Measurements from ENCODE around the gene TBCD.
A peak's percentile ranks its signal among the peaks of the same experiment; 100 is the strongest.

Gene TBCD

DNA sequence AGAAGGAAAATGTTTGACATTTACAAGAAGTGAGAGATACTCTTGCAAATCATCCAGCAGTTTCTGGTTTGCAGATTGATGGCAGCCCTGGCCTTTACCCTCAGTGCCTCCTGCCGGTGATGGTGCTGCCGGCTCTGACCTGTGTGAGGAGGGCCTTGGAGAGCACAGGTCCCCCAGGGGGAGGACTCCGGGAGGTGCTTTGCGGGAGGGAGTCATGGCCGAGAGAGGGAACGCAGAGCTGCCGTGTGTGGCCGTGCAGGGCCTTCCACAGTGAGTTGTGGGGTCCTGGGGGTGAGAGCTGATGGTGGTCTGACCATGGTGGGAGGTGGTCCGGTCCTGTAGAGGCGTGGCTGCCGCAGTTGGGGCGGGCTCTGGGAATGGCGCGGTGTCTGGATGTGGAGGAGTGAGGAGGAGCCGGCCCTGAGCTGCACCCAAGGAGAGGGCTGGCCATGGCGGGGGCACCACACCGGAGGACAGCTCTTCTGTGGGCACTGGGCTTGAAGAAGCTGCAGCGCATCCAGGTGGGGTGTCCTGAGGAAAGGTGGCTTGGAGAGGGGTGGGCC, 116.0 kb downstream of the TBCD start:
- Mint-ChIP-seq H3K4me3 (no peak overlapping the region), H3K4me1 (peaks cover 37% of the 10 kb centered on the region), H3K9me3 (no peaks in the 10 kb centered on the region), H3K36me3 (ENCODE audit: insufficient read depth) (peaks cover 18% of the 10 kb centered on the region), H3K27ac (ENCODE audit: low read depth) (peak overlapping the region; percentile 67), H3K27me3 (no peaks in the 10 kb centered on the region)
- DNase-seq (ENCODE audit: low spot score in 2 of 2), result no peak
- ATAC-seq (replicated peaks; ENCODE audit: extremely low read depth, poor library complexity, severe bottlenecking), result no peak

DNA sequence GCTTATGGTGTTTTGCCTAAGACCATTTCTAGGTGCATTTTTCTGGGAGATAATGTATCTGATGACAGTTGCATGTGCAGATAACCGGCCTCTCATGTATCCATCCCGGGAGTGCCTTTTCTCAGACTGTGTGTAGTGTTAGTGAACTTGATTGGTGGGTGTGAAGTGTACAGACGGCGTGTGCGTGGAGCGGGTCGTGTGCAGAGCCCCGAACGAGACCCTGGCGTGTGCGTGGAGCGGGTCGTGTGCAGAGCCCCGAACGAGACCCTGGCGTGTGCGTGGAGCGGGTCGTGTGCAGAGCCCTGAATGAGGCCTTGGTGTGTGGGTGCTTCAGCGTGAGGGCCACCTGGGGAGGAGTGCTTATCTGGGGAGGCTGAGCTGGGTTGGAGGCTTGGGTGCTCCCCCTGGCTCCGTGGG, 116.9 kb downstream of the TBCD start:
- ATAC-seq (replicated peaks; ENCODE audit: extremely low read depth, poor library complexity, severe bottlenecking) (no peak), DNase-seq (ENCODE audit: low spot score in 2 of 2) (no peak)
- H3K9me3 Mint-ChIP-seq, result no peaks in the 10 kb centered on the region
- no peak overlapping the region for H3K4me3 Mint-ChIP-seq
- peaks cover 22% of the 10 kb centered on the region for H3K36me3 Mint-ChIP-seq (ENCODE audit: insufficient read depth)
- H3K27ac Mint-ChIP-seq (ENCODE audit: low read depth), result no peak overlapping the region
- H3K27me3 Mint-ChIP-seq, result no peaks in the 10 kb centered on the region
- peaks cover 28% of the 10 kb centered on the region for H3K4me1 Mint-ChIP-seq

DNA sequence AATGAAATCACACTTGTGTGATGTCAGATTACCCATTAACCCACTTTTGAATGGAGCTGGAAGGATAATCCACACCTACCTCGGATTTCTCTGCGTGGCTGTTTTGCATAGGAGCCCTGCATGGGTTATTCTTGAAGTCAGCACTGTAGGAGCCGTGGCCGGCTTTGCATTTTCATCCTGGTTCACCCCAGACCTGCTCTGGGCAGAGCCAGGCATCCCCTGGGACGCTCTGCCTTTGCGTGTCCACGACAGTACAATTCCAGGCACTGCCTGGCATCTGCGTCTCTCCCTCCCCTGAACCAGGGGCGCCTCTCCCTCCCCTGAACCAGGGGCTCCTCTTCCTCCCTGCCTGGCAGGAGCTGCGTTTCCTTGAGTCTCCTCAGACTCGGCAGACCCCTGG, 117.7 kb downstream of the TBCD start:
- Mint-ChIP-seq H3K36me3 (ENCODE audit: insufficient read depth) (peaks cover 15% of the 10 kb centered on the region), H3K9me3 (no peaks in the 10 kb centered on the region), H3K27me3 (no peaks in the 10 kb centered on the region), H3K4me3 (no peak overlapping the region), H3K4me1 (peaks cover 20% of the 10 kb centered on the region), H3K27ac (ENCODE audit: low read depth) (no peak overlapping the region)
- DNase-seq (ENCODE audit: low spot score in 2 of 2), result no peak
- no peak for ATAC-seq (replicated peaks; ENCODE audit: extremely low read depth, poor library complexity, severe bottlenecking)

DNA sequence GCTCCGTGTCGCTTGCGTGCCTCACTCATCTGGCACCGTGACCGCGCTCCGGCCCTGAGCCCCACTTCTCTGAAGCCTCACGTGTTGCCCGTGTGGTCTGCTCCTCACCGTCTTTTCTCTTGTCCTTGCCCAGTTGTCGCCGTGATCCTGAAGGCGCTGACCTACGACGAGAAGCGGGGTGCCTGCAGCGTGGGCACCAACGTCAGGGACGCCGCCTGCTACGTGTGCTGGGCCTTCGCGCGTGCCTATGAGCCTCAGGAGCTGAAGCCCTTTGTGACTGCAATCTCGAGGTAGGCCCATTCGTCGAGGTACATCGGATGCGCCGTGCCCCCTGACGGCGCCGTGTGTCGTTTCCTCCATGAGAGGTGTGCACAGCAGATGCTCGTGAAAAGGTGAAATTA, 118.2 kb downstream of the TBCD start:
- DNase-seq (ENCODE audit: low spot score in 2 of 2) (no peak), ATAC-seq (replicated peaks; ENCODE audit: extremely low read depth, poor library complexity, severe bottlenecking) (no peak)
- Mint-ChIP-seq H3K27me3 (no peaks in the 10 kb centered on the region), H3K36me3 (ENCODE audit: insufficient read depth) (peaks cover 17% of the 10 kb centered on the region), H3K9me3 (no peaks in the 10 kb centered on the region), H3K27ac (ENCODE audit: low read depth) (no peak overlapping the region), H3K4me3 (no peak overlapping the region), H3K4me1 (peaks cover 15% of the 10 kb centered on the region)

DNA sequence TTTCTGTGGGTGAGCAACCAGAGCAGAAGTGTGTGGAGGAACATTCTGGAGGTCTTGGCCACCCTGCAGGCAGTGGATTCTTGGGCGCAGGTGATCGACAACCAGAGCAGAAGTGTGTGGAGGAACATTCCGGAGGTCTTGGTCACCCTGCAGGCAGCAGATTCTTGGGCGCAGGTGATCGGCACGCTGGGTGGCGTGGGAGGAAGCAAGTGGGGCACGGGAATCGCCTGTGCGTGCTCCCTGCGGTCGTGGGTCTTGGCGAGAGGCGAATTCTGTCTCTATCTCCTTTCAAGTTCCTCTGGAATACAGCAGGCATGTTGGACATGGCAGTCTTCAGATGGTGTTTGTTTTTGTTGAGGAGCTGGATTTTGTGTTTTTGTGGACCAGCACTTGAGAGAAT, 118.7 kb downstream of the TBCD start:
- Mint-ChIP-seq H3K27me3 (no peaks in the 10 kb centered on the region), H3K4me1 (peaks cover 12% of the 10 kb centered on the region), H3K4me3 (no peak overlapping the region), H3K9me3 (no peaks in the 10 kb centered on the region), H3K36me3 (ENCODE audit: insufficient read depth) (peaks cover 17% of the 10 kb centered on the region), H3K27ac (ENCODE audit: low read depth) (no peak overlapping the region)
- ATAC-seq (replicated peaks; ENCODE audit: extremely low read depth, poor library complexity, severe bottlenecking) (no peak), DNase-seq (ENCODE audit: low spot score in 2 of 2) (no peak)

DNA sequence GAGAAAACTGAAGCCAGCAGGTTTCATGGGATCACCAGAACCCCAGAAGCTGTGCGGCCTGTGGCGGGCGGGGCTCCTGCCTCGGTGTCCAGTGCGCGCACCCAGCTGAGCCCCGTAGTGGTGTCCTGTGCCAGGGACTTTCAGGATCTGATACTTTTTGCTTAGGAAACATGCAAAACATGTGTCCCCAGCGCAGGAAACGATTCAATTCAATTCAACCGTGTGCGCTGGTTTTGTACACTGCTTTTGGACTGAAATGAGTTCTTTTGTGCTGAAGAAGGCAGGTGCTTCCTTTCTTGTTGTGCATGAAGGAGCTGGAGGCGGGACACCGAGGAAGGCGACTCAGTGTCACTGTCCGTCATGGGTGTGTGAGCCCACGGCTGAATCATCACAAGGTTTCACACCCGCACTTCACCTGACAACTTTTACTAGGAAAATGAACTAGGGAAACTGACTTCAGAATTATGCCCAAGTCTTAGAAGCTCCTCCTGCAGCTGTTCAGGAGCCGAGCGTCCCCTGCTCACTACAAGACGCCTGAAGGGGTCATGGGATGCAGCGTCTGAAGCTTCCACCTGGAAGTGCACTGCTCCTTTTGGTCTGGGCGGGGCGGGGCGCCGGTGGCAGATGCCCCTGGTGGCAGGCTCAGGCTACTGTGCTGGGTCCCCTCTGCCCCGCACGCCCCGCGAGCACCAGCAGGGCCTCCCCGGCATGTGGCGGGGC, 119.4 kb downstream of the TBCD start:
- DNase-seq (ENCODE audit: low spot score in 2 of 2) (no peak), ATAC-seq (replicated peaks; ENCODE audit: extremely low read depth, poor library complexity, severe bottlenecking) (peak; percentile 36)
- Mint-ChIP-seq H3K4me1 (peaks cover 12% of the 10 kb centered on the region), H3K4me3 (no peak overlapping the region), H3K27me3 (no peaks in the 10 kb centered on the region), H3K36me3 (ENCODE audit: insufficient read depth) (peaks cover 17% of the 10 kb centered on the region), H3K9me3 (no peaks in the 10 kb centered on the region), H3K27ac (ENCODE audit: low read depth) (no peak overlapping the region)

DNA sequence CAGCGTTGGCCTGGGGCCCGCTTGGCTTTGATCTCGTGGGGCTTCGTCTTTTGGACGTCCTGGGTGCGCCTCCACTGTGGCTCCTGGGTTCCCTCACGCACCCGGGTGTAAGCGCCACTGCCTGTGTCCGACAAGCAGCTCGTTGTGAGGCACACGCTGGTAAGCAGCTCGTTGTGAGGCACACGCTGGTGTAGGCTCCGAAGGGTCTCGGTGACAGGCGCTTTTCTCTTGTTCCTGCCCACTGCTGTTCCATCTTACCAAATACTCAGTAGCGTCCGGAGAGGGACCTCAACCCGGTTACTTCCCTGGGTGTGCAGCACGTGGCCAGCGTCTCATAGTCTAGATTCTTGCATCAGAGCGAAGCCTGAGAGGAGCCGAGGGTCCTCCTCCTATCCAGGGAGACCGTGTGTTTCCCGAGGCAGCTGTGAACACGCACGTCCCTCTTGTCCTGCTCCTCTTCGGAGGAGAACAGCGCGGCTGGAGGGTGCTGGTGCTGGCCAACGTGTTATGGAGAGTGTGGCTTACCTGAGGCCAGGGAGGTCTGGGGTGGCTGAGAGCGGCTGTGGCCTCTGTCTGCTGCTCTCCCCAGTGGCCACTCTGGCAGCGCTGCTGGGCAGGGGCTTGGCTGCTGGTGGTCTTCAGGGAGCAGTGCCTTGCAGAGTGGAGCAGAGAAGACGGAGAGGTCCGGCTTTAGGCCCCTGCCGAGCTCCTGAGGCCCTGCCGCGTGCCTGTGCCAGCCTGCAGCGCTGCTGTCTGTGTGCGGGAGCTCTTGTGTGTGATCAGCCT, 120.1 kb downstream of the TBCD start:
- ATAC-seq (replicated peaks; ENCODE audit: extremely low read depth, poor library complexity, severe bottlenecking) (no peak), DNase-seq (ENCODE audit: low spot score in 2 of 2) (no peak)
- Mint-ChIP-seq H3K4me3 (no peak overlapping the region), H3K27me3 (no peaks in the 10 kb centered on the region), H3K36me3 (ENCODE audit: insufficient read depth) (peaks cover 17% of the 10 kb centered on the region), H3K27ac (ENCODE audit: low read depth) (no peak overlapping the region), H3K4me1 (peaks cover 12% of the 10 kb centered on the region), H3K9me3 (no peaks in the 10 kb centered on the region)

DNA sequence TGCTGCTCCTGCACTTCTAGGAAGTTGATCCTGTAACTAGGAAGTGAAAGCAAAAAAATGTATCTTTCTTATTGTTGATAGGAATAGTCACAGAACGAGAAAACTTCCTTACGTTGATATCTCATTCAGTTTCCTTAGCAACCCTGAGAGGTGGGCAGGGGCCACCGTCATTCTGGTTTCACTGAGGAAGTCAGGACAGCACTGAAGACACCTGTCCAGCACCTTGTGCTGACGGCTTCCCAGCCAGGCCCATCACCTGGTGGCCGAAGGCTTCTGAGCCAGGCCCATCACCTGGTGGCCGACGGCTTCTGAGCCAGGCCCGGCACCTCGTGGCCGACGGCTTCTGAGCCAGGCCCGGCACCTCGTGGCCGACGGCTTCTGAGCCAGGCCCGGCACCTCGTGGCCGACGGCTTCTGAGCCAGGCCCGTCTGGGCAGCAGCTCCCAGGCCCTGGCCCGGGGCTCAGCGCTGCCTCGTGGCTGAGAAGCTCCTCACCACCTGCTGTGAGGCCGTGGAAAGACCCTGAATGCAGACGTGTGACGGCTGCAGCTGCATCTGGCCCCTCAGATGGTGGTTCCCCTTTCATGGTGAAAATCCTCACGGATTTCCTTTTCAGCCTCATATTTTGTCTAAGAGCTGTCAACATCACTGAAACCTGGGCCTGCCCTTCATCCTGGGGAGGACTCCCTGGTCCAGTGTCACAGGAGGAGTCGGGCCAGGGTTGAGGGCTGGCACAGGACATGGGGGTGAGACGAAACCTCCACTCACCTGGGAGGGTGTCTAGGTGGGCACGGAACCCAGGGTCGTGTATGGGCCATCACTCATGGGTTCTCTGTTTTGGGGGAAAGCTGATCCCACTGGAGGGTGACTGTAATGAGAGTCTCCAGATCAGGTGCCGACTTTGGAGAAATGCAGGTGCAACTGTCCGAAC, 121.0 kb downstream of the TBCD start:
- Mint-ChIP-seq H3K4me3 (no peak overlapping the region), H3K36me3 (ENCODE audit: insufficient read depth) (peaks cover 17% of the 10 kb centered on the region), H3K27me3 (no peaks in the 10 kb centered on the region), H3K27ac (ENCODE audit: low read depth) (no peak overlapping the region), H3K9me3 (no peaks in the 10 kb centered on the region), H3K4me1 (peaks cover 8% of the 10 kb centered on the region)
- ATAC-seq (replicated peaks; ENCODE audit: extremely low read depth, poor library complexity, severe bottlenecking), result no peak
- no peak for DNase-seq (ENCODE audit: low spot score in 2 of 2)

DNA sequence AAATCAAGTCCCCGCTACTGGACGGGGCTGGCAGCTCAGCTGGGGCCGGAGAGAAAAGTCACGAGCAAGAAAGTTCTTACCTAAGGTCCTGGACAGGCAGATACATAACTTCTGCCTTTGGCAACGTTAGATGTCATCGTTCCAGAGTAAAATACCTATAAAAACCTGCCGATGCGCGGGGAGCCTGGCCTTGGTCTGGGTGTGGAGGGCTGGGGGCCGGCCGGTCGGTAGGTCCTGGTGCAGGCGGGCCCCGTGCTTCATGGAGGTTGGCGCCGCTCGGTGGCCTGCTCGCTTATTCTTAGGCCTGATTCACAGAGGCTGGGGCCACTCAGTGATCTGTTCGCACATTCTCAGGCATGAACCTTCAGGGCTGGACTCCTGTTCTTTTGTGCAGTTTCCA, 121.7 kb downstream of the TBCD start:
- DNase-seq (ENCODE audit: low spot score in 2 of 2) (no peak), ATAC-seq (replicated peaks; ENCODE audit: extremely low read depth, poor library complexity, severe bottlenecking) (no peak)
- no peak overlapping the region for H3K27ac Mint-ChIP-seq (ENCODE audit: low read depth)
- no peaks in the 10 kb centered on the region for H3K9me3 Mint-ChIP-seq
- peaks cover 8% of the 10 kb centered on the region for H3K4me1 Mint-ChIP-seq
- H3K4me3 Mint-ChIP-seq, result no peak overlapping the region
- H3K36me3 Mint-ChIP-seq (ENCODE audit: insufficient read depth), result peaks cover 17% of the 10 kb centered on the region
- H3K27me3 Mint-ChIP-seq, result no peaks in the 10 kb centered on the region

DNA sequence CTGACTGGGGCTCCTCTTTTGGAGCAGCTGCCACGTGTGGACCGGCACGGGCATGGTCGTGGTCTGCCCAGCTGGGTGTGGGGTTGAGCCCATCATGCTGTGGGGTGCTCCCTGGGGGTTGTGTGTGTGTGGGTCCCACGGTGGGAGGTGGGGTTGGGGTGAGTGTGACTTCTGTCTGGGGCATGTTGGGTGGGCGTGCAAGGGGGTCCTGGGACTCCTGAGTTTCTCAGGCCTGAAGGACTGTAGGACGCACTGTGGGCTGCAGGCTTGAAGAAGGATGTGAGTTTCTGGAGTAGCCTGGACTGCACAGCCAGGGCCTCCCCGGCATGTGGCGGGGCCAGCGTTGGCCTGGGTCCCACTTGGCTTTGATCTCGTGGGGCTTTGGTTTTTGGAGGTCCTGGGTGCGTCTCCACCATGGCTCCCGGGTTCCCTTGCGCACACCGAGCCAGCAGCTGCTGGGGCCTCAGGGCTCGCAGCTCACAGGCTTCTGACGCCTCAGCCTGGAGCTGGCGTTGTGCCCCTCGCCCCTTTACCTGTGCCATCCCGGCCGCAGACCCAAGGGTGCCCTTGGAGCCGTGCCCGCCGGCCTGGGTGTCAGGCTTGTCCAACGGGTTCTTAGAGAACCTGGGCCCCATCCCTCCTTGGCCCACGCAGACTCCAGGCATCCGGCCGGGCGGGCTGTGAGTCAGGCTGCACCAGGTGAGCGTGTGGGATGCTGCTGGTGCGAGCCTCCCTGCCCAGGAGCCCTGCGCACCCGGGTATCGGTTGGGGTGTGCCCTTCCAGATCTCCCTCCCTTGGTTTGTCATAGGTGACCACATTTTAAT, 122.4 kb downstream of the TBCD start:
- ATAC-seq (replicated peaks; ENCODE audit: extremely low read depth, poor library complexity, severe bottlenecking), result no peak
- no peaks in the 10 kb centered on the region for H3K27me3 Mint-ChIP-seq
- peaks cover 19% of the 10 kb centered on the region for H3K36me3 Mint-ChIP-seq (ENCODE audit: insufficient read depth)
- no peak overlapping the region for H3K4me3 Mint-ChIP-seq
- no peak for DNase-seq (ENCODE audit: low spot score in 2 of 2)
- H3K4me1 Mint-ChIP-seq, result peaks cover 11% of the 10 kb centered on the region
- H3K9me3 Mint-ChIP-seq, result no peaks in the 10 kb centered on the region
- H3K27ac Mint-ChIP-seq (ENCODE audit: low read depth), result no peak overlapping the region

DNA sequence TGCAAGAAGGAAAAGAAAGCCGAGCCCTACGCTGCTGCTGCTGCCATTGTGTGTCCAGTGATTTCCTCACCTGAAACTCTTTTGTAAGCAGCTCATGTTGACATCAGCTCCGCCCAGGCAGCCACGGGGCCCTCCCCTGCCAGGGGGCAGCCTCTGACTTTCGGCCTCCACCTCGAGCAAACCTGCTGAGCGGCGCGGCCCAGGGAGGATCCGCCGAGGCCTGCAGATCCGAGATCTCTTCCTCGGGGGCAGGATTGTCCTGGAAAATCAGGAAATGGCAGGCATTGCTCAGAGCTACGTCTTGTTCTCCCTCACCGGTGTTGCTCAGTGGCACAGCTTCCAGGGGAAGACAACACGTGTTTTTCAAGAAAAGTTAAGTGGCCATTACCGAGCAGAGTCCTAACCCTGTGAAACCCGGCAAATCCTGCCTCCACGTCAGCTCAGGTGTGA, 123.6 kb downstream of the TBCD start:
- Mint-ChIP-seq H3K4me1 (peaks cover 23% of the 10 kb centered on the region), H3K27ac (ENCODE audit: low read depth) (no peak overlapping the region), H3K36me3 (ENCODE audit: insufficient read depth) (peaks cover 17% of the 10 kb centered on the region), H3K27me3 (no peaks in the 10 kb centered on the region), H3K9me3 (no peaks in the 10 kb centered on the region), H3K4me3 (no peak overlapping the region)
- no peak for DNase-seq (ENCODE audit: low spot score in 2 of 2)
- ATAC-seq (replicated peaks; ENCODE audit: extremely low read depth, poor library complexity, severe bottlenecking), result no peak

All from central memory CD8-positive, alpha-beta T cell (primary cell).